Prostate gland (tissue), 2 donors: ENCODE measurements around the gene GRXCR1. TPM values are rescaled to one million over a fixed set of nuclear protein-coding genes. Genes with fewer than 3 reads are reported as not detected.
A peak's percentile ranks its signal among the peaks of the same experiment; 100 is the strongest.

Source experiments
- DNase-seq: peaks from one replicate; pipeline ENCODE4 v3.0.0-alpha.2; 2019; ENCODE audit warnings: low spot score
- H3K27ac ChIP-seq, 2 donors: fragments of 200-600 bp; sonication (generic); 2 replicates each; pipeline ENCODE4 v1.5.1; 2017 to 2019
- H3K27me3 ChIP-seq: fragments of 200-600 bp; sonication (generic); replicated peaks from 2 replicates; pipeline ENCODE4 v1.5.1; 2019; ENCODE audit not compliant: insufficient read depth
- H3K36me3 ChIP-seq, 2 donors: fragments of 200-600 bp; sonication (generic); 1 replicate in 1 of 2; 2 replicates in 1 of 2; pipeline versions ENCODE4 v1.5.1 to v1.8.1; 2017 to 2019
- H3K4me1 ChIP-seq: fragments of 200-600 bp; sonication (generic); replicated peaks from 2 replicates; pipeline ENCODE4 v1.5.1; 2019
- H3K4me3 ChIP-seq, 2 donors: fragments of 200-600 bp; sonication (generic); 2 replicates each; pipeline ENCODE4 v1.5.1; 2017 to 2019
- H3K9me3 ChIP-seq: fragments of 200-600 bp; sonication (generic); 2 replicates; pipeline ENCODE4 v1.5.1; 2017
- POLR2A ChIP-seq: fragments of 450-650 bp; IDR thresholded peaks from one replicate; pipeline ENCODE4 v1.6.1; 2016; ENCODE audit warnings: antibody characterized with exemption, mild to moderate bottlenecking
- POLR2AphosphoS5 ChIP-seq: sonication (generic); formaldehyde crosslinking; IDR thresholded peaks from one replicate; pipeline ENCODE4 v1.6.1; 2017; ENCODE audit warnings: antibody characterized with exemption
- WGBS: methylation state at CpG from one replicate; pipeline ENCODE4 v1.1.5; 2018; 5-methylcytosine and 5-hydroxymethylcytosine counted together
- intact Hi-C: fragments of 100-400 bp; cut with DNase I; formaldehyde crosslinking; loops from one replicate; pipeline ENCODE4 v1.14.2; 2022
- total RNA-seq, 2 donors: library from RNA; depleted of rRNA; stranded (reverse); fragments of >200 nt; gene quantifications; one replicate each; pipeline ENCODE4 v1.1.0, GENCODE V29; 2016
- TF ChIP-seq, protein P1 (sequence below), 4 experiments: fragments of 200-600 bp in 2 of 4; fragments of 450-650 bp in 2 of 4; sonication (generic) in 2 of 4; IDR thresholded peaks; 1 replicate in 3 of 4; 2 replicates in 1 of 4; pipeline ENCODE4 v1.5.1; 2016 to 2019; ENCODE audit warnings: antibody characterized with exemption in 4 of 4, mild to moderate bottlenecking in 2 of 4, moderate library complexity in 2 of 4

GRXCR1 gene
- total RNA-seq, 2 donors from 2014 or later: not detected

DNA sequence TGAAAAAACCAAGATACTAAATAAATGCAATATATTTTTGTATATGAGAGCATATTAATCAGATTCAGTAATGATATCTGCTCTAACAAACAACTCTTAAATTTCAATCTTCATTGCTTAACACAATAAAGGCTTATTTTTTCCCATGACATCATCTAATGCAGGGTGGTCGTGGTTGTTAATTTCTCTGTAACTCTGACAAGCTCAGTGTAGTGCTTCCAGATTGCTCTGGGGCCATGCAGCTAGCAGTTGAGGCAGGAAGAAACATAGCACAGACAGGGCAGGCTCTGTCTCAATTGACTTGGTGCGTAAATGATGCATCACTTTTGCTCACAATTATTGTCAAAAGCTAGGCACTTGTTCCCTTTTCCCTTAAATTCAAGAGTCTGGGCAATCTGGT, 869 bp upstream of the GRXCR1 start:
- Histone ChIP-seq H3K27ac (no peak overlapping the region), H3K9me3 (no peaks in the 10 kb centered on the region), H3K4me3 (no peak overlapping the region), H3K36me3 (no peaks in the 10 kb centered on the region), H3K27me3 (no peaks in the 10 kb centered on the region), H3K4me1 (no peaks in the 10 kb centered on the region)
- no peak for DNase-seq
- intact Hi-C loops: no loop called here
- TF ChIP-seq, protein P1, sequence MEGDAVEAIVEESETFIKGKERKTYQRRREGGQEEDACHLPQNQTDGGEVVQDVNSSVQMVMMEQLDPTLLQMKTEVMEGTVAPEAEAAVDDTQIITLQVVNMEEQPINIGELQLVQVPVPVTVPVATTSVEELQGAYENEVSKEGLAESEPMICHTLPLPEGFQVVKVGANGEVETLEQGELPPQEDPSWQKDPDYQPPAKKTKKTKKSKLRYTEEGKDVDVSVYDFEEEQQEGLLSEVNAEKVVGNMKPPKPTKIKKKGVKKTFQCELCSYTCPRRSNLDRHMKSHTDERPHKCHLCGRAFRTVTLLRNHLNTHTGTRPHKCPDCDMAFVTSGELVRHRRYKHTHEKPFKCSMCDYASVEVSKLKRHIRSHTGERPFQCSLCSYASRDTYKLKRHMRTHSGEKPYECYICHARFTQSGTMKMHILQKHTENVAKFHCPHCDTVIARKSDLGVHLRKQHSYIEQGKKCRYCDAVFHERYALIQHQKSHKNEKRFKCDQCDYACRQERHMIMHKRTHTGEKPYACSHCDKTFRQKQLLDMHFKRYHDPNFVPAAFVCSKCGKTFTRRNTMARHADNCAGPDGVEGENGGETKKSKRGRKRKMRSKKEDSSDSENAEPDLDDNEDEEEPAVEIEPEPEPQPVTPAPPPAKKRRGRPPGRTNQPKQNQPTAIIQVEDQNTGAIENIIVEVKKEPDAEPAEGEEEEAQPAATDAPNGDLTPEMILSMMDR (IDR thresholded peaks at IDR 0.05): no peak
- no peak for TF ChIP-seq POLR2A
- no peak for TF ChIP-seq POLR2AphosphoS5
- WGBS: 65% methylated on average over 2 of the region's 2 CpGs

DNA sequence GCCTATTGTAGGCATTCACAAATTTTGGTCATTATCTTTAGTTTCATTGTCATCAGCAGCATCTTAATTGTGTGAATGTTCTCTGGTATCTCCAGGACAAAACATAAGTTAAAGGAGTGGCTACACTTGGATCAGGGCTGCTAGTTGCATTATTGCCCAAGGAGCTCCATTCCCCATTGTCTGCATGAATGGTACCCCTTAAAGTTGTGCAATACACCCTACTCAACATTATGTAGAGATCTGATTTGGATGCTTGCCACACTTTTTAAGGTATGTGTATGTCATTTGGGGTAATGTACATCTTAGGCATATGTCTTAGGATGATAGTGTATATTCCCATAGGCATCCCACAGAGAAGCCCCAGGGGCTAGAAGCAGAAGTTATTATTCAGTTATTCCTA, 2.9 kb downstream of the GRXCR1 start:
- DNase-seq: no peak
- Histone ChIP-seq H3K9me3 (no peaks in the 10 kb centered on the region), H3K27me3 (no peaks in the 10 kb centered on the region), H3K36me3 (no peaks in the 10 kb centered on the region), H3K27ac (no peak overlapping the region), H3K4me1 (no peaks in the 10 kb centered on the region), H3K4me3 (no peak overlapping the region)
- TF ChIP-seq POLR2AphosphoS5 (no peak), POLR2A (no peak)
- TF ChIP-seq, protein P1 (IDR thresholded peaks at IDR 0.05): no peak
- intact Hi-C loops: no loop called here

GRCh38 chr4:42904986-42905385, 12.5 kb downstream of the GRXCR1 start:
- 37% methylated on average over 5 of the region's 5 CpGs for WGBS
- TF ChIP-seq POLR2AphosphoS5: peak; percentile 41
- TF ChIP-seq, protein P1 (IDR thresholded peaks at IDR 0.05): no peak
- Histone ChIP-seq H3K36me3 (no peaks in the 10 kb centered on the region), H3K4me1 (peaks cover 2% of the 10 kb centered on the region), H3K9me3 (no peaks in the 10 kb centered on the region), H3K27me3 (no peaks in the 10 kb centered on the region), H3K27ac (no peak overlapping the region), H3K4me3 (no peak overlapping the region)
- intact Hi-C loops: no loop called here
- peak; percentile 63 for DNase-seq

DNA sequence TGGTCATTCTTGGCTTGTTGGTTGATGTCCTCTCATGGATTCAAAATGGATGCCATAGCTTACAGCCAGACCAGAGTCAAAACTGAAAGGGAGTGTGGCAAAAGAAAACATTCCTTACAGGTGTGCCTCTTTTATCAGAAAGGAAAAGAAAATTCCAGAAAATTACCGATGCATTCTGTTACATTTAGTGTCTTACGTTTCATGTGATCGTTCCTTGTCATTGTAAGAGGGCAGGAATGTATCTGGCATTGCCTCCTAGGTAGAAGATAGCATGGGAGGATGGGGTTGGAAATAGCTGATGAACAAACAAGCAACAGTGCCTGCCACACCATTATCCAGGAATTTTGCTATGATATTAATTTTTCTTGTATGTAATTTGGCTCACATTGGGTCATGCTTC, 13.1 kb downstream of the GRXCR1 start:
- intact Hi-C loops: no loop called here
- Histone ChIP-seq H3K27ac (no peak overlapping the region), H3K36me3 (no peaks in the 10 kb centered on the region), H3K27me3 (no peaks in the 10 kb centered on the region), H3K4me3 (no peak overlapping the region), H3K4me1 (peaks cover 2% of the 10 kb centered on the region), H3K9me3 (no peaks in the 10 kb centered on the region)
- TF ChIP-seq, protein P1 (IDR thresholded peaks at IDR 0.05): no peak
- no peak for TF ChIP-seq POLR2AphosphoS5
- no peak for TF ChIP-seq POLR2A
- WGBS: 77% methylated on average over 3 of the region's 3 CpGs
- no peak for DNase-seq

- Histone ChIP-seq H3K27ac (no peak overlapping the region), H3K27me3 (no peaks in the 10 kb centered on the region), H3K36me3 (no peaks in the 10 kb centered on the region), H3K4me1 (peaks cover 2% of the 10 kb centered on the region), H3K9me3 (no peaks in the 10 kb centered on the region), H3K4me3 (no peak overlapping the region)
- no peak for TF ChIP-seq POLR2A
- no peak for TF ChIP-seq POLR2AphosphoS5
- TF ChIP-seq, protein P1 (IDR thresholded peaks at IDR 0.05): no peak
- DNase-seq: no peak
- intact Hi-C loops: no loop called here
- WGBS: 93% methylated on average over 1 of the region's 1 CpG
Observed at GRCh38 chr4:42906341-42906740, 13.8 kb downstream of the GRXCR1 start.
